ENCODE measurements around the gene AGR2. TPM values are rescaled to one million over a fixed set of nuclear protein-coding genes. Genes with fewer than 3 reads are reported as not detected.

AGR2 gene
- total RNA-seq, 1 experiment from 2014 or later = 0.93 TPM

GRCh38 chr7:16787127-16787526 lies 17.7 kb downstream of the AGR2 start:
- no peak for TF ChIP-seq ZBTB33 (IDR thresholded peaks at IDR 0.05; ENCODE audit: extremely low read depth, insufficient replicate concordance, low read length)
- TF ChIP-seq CEBPB (IDR thresholded peaks at IDR 0.05; ENCODE audit: low read depth) = no peak
- TF ChIP-seq SP1 (IDR thresholded peaks at IDR 0.05; ENCODE audit: low read depth) = no peak
- TF ChIP-seq EZH2phosphoT487 (IDR thresholded peaks at IDR 0.05; ENCODE audit: borderline replicate concordance) = no peak
- TF ChIP-seq EZH2 (IDR thresholded peaks at IDR 0.05) = no peak
- no peak for TF ChIP-seq ZFX (IDR thresholded peaks at IDR 0.05)
- no peak for TF ChIP-seq MAX (IDR thresholded peaks at IDR 0.05)
- TF ChIP-seq YY1 (IDR thresholded peaks at IDR 0.05; ENCODE audit: extremely low read depth, insufficient replicate concordance, low read depth, low read length) = no peak
- no peak for TF ChIP-seq CBX3 (IDR thresholded peaks at IDR 0.05; ENCODE audit: low read depth)
- TF ChIP-seq TCF7L2 (IDR thresholded peaks at IDR 0.05; ENCODE audit: borderline replicate concordance, extremely low read depth, insufficient read depth, insufficient read length) = no peak
- TF ChIP-seq REST (IDR thresholded peaks at IDR 0.05; ENCODE audit: low read depth) = no peak
- no peak for TF ChIP-seq ELF1 (IDR thresholded peaks at IDR 0.05; ENCODE audit: borderline replicate concordance, low read depth)
- TF ChIP-seq POLR2A (IDR thresholded peaks at IDR 0.05; ENCODE audit: borderline replicate concordance, extremely low read depth, insufficient read depth, insufficient read length) = no peak
- no peak for TF ChIP-seq ZNF274 (IDR thresholded peaks at IDR 0.05; ENCODE audit: low read depth, low read length)
- Histone ChIP-seq H3K36me3 (ENCODE audit: control insufficient read depth in 1 of 2, insufficient read depth in 2 of 2, low read length in 2 of 2) (no peaks in the 10 kb centered on the region; a peak in 1 of 4 replicates), H3K4me1 (ENCODE audit: control insufficient read depth in 1 of 2, insufficient read depth in 2 of 2, low read length in 2 of 2) (no peaks in the 10 kb centered on the region), H3K4me3 (replicated peaks in 1 of 2; ENCODE audit: low read depth in 1 of 2, low read length in 2 of 2) (no peak overlapping the region), H3K9me3 (ENCODE audit: control insufficient read depth in 1 of 2, insufficient read depth in 1 of 2, low read depth in 1 of 2, low read length in 2 of 2) (no peaks in the 10 kb centered on the region), H3K4me2 (ENCODE audit: low read length) (no peak overlapping the region), H3K79me2 (ENCODE audit: insufficient read depth, low read length) (no peaks in the 10 kb centered on the region), H3K27ac (ENCODE audit: low read depth, low read length) (no peak overlapping the region), H3K9ac (ENCODE audit: low read length) (no peak overlapping the region), H3K9me2 (ENCODE audit: insufficient read depth) (no peaks in the 10 kb centered on the region), H2AFZ (ENCODE audit: low read depth, low read length, poor library complexity, severe bottlenecking) (no peak overlapping the region), H4K20me1 (ENCODE audit: insufficient read depth) (no peaks in the 10 kb centered on the region), H3K27me3 (ENCODE audit: insufficient read depth, low read length) (no peaks in the 10 kb centered on the region)
- ATAC-seq (no peak), DNase-seq (ENCODE audit: low read depth, low spot score) (no peak)
- ChIA-PET RAD21 (ENCODE audit: low non-redundant PET in 1 of 2, low total read pairs in 2 of 2, uncharacterized antibody in 2 of 2, unreplicated experiment in 2 of 2) (no interaction called here), CTCF (interaction anchor here (1.5 kb wide), 1 partner anchor 14 kb away, joined by 4 read pairs; no protein-coding TSS in a partner anchor), POLR2A (interaction anchor here (0.5 kb wide), 1 partner anchor 511 kb away, joined by 5 read pairs; the partner anchor contains the start of gene AHR)
- intact Hi-C loops (cut with micrococcal nuclease) = no loop called here
- no TSS peak for BruUV-seq (replicated peaks)
